D721Med (cell line): ENCODE measurements around the gene CNOT10.

Source experiments
- DNase-seq: peaks from one replicate; pipeline ENCODE4 v3.0.0; 2011; ENCODE audit warnings: low spot score; ENCODE audit not compliant: insufficient read length
- FAIRE-seq: peaks from 2 replicates; lab custom pipeline; 2011; peaks lifted over from hg19 to GRCh38; lab: Jason Lieb, UNC
- CTCF ChIP-seq: IDR thresholded peaks from 2 replicates; pipeline ENCODE4 v1.5.1; 2012; ENCODE audit warnings: mild to moderate bottlenecking, control low read depth; ENCODE audit not compliant: insufficient read depth; ENCODE audit errors: missing control alignments

CNOT10 gene

DNA sequence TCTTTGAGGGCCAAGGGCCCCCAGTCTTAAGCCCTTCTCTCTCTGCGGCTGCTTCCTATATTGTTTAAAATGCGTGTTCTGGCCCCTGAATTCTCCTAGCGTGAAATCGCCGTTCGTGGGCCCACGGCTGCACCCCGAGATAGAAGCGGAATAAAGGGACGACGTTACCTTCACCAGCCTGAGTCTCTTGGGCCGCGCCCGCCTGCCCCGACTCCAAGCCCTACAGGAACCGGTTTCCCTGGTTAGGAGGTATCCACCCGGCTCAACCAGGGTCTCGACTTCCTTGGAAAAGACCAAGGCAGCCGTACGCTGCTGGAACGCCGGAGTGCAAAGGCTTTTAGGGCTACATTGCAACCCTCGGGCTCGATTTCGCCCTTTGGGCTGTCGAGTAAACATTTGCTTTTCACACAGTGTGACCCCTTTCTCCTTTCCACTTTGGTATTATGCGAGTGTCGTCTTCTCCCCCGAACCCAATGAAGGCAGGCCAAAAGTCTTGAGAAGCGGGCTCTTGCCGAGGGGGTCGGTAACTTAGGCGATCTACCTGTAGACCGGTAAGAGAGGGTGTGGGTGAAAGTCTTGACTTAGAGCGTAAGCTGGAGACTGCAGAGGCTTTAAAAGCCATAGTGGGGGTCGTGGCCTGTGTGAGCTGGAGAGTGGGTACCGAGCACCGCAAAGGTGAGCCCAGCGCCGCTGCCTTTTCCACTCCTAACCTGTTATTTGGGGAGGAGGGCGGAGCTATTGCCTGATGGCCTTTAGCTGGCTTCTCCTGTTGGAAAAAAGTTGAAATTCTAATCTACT is 134.8 kb downstream of the CNOT10 start:
- DNase-seq (no peak), FAIRE-seq (no peak)
- no peak for TF ChIP-seq CTCF

DNA sequence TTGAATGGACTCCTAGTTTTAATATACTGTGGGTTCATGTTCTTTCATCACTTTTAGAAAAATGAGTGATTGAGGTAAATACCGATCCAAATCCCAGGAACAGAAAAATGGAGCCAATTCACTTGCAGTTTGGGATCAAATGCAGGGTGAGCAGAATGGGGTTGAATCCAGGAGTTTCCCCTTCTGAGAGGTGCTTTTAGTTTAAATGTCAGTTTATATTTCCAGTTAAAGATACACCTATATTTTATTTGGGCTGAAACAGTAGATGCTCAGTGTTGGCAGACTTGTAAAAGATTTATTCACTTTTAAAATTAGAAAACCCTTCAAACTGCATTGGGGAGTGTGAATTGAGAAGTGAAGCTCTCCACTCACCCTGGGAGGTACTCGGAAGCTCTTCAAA is 135.4 kb downstream of the CNOT10 start:
- DNase-seq (no peak), FAIRE-seq (no peak)
- TF ChIP-seq CTCF = no peak

DNA sequence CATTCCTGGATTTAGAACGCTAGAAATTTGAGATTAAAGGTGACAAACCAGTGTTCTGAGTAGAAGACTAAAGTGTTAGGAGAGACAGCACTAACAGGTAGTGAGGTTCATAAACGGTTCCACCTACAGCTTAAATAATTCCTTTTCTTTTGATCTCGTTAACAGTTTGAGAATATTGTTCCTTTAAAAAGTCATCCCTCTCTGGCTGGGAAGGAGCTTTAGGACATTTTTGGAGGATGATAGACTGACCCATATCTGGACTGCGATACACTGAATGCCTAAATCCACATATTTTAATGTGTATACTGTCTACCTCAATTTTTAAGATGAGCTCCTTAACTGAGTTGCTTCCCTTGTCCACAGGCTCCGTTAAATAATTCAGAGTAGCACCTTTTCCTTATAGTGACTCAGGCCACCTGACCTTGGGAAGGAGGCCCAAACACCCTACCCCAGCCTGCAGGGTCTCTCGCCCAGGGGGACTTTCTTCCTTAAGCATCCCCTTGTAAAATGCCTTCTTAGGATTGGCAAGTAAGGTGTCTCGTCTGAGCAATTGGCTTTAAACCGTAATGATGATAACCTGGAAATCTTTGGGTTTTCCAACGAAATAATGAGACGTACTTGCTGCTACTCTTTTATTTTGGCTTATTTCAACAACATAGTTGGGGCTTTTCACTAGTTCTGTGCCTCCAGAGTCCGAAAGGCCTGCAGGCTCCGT is 136.1 kb downstream of the CNOT10 start:
- DNase-seq = no peak
- no peak for TF ChIP-seq CTCF
- no peak for FAIRE-seq

DNA sequence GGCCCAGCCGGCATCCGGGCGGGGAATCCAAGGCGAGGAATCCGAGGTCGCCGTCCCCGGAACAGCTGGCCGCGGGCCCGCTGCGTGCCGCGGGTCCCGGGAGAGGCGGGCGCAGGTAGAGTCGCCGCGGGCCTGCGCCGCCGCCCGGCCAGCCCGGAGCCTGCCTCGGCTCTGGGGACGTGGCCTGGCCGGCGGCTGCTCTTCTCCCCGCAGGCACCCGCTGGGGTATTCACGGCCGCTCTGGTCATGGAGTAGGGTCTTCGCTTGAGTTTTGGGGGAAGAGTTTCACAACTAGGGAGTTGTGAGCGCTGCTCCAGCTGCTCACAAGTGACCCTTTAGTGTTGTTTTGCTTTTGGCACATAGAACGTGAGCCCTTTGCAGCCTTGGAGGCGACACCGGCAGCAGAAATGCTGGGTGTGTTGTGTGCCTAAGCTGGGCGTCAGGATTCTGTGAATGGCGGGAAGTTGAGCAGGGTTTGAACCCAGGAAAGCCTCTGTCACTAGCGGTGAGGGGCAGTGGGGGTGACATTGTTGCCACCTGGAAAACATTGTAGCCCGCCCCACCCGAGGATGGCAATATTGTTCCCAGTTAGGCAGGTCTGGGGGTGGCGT is 136.8 kb downstream of the CNOT10 start:
- no peak for DNase-seq
- no peak for FAIRE-seq
- no peak for TF ChIP-seq CTCF

DNA sequence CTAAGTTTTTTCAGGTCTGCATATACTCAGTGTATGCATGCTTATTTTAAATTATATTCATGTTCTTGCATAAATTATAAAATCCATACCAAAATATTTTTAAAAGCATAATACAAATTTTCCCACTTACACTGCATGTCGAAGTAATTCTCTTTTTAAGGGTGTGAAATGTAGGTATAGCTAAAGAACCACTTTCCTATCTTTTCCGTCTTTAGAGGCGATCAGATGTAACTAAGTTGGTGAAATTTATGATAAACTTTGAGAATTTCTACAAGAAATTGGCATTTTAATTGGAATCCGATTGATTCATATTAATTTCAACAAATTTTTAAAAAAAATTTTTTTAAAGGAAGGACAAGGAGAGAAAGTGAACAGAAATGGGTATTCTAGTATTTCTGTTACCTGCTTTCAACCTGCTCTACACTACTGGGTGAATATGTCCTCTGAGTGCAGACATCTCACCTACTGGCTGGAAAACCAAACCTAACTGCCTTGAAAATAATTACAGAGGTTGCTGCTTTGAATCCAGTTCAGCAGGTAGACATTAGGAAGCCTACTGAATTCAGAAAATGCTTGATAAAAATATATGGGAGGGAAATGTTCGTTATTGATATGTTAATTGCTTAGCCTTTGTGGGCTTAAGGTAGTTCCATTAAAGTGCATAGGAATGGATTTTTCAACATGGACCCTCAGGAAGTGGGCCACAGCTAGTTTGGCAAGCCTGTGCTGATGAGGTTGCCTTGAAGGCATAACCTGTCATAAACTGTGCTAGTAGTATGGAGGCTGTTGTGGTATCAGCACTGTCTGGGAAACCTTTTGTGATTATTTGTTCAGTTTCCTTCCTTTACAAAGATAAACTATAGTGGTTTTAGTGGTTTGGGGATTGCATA is 137.9 kb downstream of the CNOT10 start:
- no peak for FAIRE-seq
- no peak for DNase-seq

More for the DNA sequence above, 137.9 kb downstream of the CNOT10 start:
- TF ChIP-seq CTCF = no peak
